Prostate gland (tissue), 2 donors: ENCODE data around the gene ARHGEF11.

ENCODE experiments used
- CTCF ChIP-seq, 4 experiments: fragments of 200-600 bp in 2 of 4; fragments of 450-650 bp in 2 of 4; sonication (generic) in 2 of 4; IDR thresholded peaks; 1 replicate in 3 of 4; 2 replicates in 1 of 4; pipeline ENCODE4 v1.5.1; 2016 to 2019; ENCODE audit warnings: antibody characterized with exemption in 4 of 4, mild to moderate bottlenecking in 2 of 4, moderate library complexity in 2 of 4
- POLR2A ChIP-seq: fragments of 450-650 bp; IDR thresholded peaks from one replicate; pipeline ENCODE4 v1.6.1; 2016; ENCODE audit warnings: antibody characterized with exemption, mild to moderate bottlenecking

- no peak for TF ChIP-seq CTCF (IDR thresholded peaks at IDR 0.05)
- no peak for TF ChIP-seq POLR2A
These were observed 24.1 kb upstream of the ARHGEF11 start for GRCh38 chr1:157069601-157070000.
